Measurements from ENCODE around the gene ATP5PO.
"Not testable (repeated sequence)": the region's sequence is repeated elsewhere in the genome, so short reads cannot be mapped to it uniquely, and the experiment has no call there.

Gene ATP5PO

GRCh38 chr21:33940164-33940880 lies 24.7 kb upstream of the ATP5PO start:
- no peak for DNase-seq

DNA sequence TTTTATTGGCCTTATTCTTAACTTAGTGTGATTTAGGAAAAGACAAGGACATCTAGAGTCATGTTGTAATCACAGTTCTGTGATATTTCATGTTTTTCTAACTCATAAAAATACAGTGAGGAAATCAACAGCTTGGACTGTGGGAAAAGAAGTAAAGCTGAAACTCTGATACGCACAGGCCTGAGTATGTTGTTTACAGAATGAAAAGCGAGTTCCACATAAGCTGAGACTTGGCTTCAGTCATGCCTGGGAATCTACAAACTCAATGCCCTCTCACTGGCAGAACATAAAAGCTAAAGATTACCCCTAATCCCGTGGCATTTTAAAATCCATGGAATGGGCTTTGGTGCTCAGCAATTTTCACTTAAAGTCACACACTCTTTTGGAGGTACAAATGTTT lies 23.6 kb upstream of the ATP5PO start:
- no peak for DNase-seq

- no peak for DNase-seq
These were observed 22.8 kb upstream of the ATP5PO start for GRCh38 chr21:33938381-33938780.

DNA sequence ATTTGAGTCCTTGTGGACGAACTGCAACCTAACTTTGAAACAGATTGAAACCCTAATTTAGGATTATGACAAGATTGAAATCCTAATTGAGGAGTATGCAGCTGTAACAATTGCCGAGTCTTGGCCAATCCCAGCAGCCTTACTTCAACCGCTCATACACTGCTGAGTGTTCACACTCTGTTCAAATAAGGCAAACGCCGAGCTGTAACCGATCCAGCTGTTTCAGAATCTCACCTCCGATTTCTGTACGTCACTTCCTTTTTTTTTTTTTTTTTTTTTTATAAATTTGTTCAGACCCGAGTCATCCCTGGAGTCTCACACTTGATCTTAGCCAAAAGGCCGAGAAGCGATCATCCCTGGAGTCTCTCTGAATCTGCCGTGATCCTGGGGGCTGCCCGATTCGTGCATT lies 22.3 kb upstream of the ATP5PO start:
- no peak for DNase-seq

DNA sequence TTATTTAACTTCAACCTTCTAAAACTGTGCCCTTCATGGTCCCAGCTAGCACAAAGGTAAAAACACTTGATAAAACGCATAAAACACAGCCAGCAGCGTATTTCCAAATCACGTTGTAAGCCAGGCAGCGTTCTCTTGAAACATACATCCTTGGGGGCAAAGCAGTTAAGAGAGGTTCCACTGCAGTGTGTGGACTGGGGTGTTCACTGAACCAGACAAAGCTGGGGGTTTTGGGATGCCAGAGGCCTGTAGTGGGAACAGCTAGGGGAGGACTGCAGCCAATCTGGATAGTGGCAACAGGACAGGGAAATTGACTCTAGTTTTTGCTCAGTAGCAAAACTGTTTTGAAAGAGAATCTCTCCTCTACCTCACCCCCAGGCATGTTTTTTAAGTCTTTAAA lies 21.5 kb upstream of the ATP5PO start:
- no peak for DNase-seq

GRCh38 chr21:33936301-33937038 lies 20.9 kb upstream of the ATP5PO start:
- DNase-seq = no peak

GRCh38 chr21:33932731-33933130 lies 17.1 kb upstream of the ATP5PO start:
- DNase-seq = no peak

GRCh38 chr21:33931799-33932390 lies 16.3 kb upstream of the ATP5PO start:
- DNase-seq = no peak

DNA sequence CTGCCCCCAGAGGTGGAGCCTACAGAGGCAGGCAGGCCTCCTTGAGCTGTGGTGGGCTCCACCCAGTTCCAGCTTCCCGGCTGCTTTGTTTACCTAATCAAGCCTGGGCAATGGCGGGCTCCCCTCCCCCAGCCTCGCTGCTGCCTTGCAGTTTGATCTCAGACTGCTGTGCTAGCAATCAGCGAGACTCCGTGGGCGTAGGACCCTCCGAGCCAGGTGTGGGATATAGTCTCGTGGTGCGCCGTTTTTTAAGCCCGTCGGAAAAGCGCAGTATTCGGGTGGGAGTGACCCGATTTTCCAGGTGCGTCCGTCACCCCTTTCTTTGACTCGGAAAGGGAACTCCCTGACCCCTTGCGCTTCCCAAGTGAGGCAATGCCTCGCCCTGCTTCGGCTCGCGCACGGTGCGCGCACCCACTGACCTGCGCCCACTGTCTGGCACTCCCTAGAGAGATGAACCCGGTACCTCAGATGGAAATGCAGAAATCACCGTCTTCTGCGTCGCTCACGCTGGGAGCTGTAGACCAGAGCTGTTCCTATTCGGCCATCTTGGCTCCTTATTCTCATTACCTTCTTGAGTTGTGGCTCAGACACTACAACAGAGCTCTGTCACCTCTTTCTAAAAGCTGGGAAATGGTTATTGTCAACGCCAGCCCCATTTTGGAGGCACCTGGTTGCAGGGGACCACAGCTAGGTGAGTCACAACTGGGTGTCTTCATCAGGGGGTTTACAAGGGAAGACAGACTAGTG lies 15.6 kb upstream of the ATP5PO start:
- DNase-seq = not testable (repeated sequence)

GRCh38 chr21:33926248-33926647 lies 10.6 kb upstream of the ATP5PO start:
- not testable (repeated sequence) for DNase-seq

GRCh38 chr21:33924766-33925100 lies 9.1 kb upstream of the ATP5PO start:
- DNase-seq = no peak

DNA sequence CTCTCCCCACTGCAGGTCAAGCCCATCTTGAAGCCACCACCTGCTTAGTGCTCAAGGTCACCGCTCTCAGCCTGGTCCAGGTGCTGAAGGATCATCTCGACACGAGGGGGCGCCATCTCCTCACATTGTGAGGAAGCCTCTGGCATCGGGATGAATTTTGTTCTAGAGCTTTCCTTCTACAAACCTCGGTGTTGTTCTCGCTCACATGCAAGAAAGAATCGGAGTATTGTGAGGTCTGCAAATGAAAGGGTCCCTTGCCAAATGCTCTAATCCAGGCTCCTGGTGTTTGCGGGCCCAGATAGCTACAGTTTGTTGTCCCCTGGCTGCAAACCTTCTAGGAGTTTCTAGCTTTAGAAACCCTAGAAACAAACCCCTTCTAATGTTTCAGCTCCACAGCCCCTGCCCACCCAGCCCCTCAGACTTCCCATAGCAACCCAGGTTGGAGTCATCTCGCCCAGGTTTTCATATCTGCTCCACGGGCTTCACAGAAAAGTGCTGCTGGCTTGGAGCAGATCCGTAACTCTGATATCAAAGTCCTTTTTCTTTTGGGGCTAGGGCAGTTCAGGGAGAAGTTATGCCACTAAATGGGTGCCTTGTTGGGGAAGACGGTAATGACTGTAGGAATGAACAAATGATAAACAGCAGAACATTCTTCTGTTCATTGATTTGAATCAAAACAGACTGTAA lies 8.6 kb upstream of the ATP5PO start:
- DNase-seq = peak; percentile 82

DNA sequence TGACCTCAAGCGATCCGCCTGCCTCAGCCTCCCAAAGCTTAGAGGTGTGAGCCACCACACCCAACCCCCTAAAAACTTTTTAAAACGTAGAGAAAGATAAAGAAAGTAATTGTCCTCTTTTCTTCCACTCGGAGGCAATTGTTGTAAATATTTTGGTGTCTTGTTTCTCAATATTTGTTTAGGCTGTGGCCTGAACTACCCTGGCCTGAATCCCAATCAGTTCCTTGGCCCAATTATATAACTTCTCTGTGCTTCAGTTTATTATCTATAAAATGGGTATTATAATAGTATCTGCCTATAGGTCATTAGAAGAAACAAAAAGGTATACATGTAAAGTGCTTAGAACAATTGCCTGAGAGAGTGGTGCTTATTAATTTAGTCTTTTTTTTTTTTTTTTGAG lies 1.8 kb upstream of the ATP5PO start:
- DNase-seq = no peak

GRCh38 chr21:33916200-33916567 lies 580 bp upstream of the ATP5PO start:
- no peak for DNase-seq

DNA sequence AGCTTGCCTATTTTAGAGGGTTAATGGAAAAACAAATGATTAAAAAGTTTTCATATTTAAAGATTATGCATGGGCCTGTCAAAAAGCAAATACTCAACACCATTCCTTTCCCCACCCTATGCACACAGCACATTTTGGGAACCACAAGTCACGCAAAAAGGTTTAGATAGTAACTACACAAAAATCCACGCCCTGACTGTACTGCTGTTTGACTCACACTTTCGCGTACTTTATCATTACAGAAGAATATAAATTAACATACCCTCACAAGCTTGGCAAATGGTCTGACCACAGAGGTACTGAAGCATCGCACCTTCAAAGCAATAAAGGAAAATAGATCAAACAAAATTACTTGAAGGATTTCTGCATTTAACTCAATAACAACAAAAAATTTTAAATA lies 1.4 kb downstream of the ATP5PO start:
- no peak for DNase-seq

DNA sequence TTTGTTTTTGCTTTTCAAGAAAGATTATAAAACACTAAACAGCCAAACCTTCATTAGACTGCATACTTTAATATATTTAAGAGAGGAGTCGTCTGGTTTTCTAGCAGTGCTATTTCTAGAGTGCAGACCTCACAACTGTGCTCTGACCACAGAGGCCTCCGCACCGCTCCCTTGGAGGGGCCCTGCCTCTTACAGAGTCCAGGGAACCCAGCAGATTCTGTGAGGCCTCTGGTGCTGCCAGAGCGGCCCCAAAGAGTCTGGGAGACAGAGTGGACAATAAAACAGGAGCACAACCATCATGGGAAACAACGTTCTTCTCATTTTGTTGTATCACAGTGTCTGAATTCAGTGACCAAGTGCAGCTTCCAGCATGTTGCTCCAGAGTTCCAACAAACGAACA lies 5.8 kb downstream of the ATP5PO start:
- DNase-seq = no peak

GRCh38 chr21:33908760-33909159 lies 6.8 kb downstream of the ATP5PO start:
- no peak for DNase-seq

DNA sequence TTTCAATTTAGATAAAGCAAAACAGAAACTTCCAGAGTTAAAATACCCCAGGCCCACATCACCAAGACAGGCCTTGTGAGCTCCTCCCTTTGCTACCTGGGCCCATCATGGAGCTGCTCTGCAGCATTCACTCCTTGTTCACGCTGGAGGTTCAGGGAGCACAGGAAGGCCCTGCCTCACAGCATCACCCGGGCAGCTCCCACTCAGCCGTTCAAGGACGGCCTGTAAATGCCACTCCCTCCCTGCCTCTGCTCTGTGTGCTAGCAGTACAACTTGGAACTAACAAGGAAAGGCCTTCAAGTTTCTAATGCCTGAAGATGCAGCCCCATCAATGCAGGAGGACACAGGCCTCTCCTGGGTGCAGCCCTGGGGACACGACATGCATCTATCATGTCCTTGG lies 11.6 kb downstream of the ATP5PO start:
- DNase-seq = no peak

- DNase-seq = no peak
These were observed 13.3 kb downstream of the ATP5PO start for GRCh38 chr21:33902349-33902748.

- DNase-seq = no peak
These were observed 14.0 kb downstream of the ATP5PO start for GRCh38 chr21:33901412-33902288.

DNA sequence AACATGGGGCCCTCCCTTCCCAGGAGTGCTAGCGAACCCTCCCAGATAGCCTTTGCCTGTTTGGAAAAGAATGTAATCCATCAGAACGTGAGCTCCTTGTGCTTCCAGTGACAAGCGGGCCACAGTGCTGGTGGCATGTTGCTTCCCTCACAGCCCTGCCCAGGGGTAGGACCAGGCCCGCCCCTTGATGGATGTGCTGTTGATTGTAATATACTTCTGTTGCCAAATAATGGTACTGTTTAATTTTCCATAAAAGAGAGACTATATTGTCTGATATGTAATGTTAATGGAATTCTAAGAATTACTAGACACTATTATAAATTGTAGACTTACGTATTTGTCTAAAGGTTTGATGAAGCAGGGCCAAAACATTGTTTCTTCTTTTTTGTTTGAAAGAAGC lies 16.4 kb downstream of the ATP5PO start:
- DNase-seq = no peak

DNA sequence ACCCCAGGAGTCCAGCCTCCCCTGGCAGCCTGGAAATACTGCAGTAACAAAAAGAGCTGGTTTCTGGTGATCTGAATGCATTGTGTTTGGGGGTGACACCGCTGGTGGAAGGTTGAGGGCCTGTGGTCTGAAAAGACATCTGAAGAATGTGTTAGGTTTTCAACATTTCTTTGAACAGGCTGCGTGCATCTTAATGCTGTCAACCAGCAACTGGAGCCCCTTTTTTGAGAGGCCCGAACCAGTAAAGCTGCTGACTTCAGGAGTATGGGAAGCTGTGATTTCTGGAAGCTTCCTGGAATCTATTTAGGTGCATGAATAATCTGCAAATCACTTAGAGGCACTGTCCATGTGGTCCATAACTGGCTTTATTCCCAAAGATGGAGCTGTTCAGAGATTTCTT lies 17.0 kb downstream of the ATP5PO start:
- DNase-seq = no peak

Measured in NK-92 treated with Interleukin-12 subunit alpha and Interleukin-12 subunit beta, amount 100 ng/mL, for 24 hours (cell line).